Measurements from ENCODE around the gene SLC25A41. TPM values are rescaled to one million over a fixed set of nuclear protein-coding genes. Genes with fewer than 3 reads are reported as not detected.

Gene SLC25A41
- total and polyA plus RNA-seq, 9 of the 15 experiments (the other 6 are each of a cell fraction or from before 2014, with no cell fraction given): 0.08 to 4.2 (median 1.6) TPM

DNA sequence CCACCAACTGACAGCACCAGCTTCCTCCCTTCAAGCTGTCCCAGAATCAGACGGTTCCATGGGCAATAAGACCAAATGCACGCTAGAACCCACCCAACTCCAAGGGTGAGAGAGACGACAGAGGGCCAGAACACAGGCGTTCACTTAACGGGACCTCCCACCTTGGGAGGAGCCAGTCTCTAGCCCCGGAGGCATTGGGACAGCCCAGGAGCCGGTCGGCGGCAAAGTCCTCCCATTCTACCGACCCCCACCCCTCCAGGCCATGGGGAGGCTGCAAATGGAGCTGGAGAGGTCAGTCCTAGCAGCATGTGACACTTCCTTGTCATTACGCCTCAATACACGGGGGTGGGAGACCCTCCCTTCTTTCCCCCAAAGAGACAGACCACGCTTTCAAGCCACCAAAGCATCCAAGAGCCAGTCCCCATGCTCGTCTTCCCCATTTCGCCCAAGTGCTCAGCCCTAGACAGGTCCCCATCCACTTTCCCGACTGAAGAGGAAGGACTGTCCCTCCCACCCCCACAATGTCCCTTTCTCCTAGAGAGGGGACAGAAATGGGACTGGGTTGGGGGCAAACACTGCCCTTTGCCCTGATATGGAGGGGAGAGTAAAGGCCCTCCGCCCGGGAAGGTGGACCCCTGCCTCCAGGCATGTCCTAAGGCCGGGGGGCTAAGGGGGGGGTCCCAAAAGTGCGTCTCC is 9.9 kb downstream of the SLC25A41 start (continued):
- TF ChIP-seq NR1H2 (CRISPR knock-in tag; IDR thresholded peaks at IDR 0.05): no peak
- TF ChIP-seq EGR1 (conservative IDR thresholded peaks at IDR 0.05): peak; percentile 18
- peak; percentile 29; the same call in 1 of the 2 replicates for TF ChIP-seq ELF4 (CRISPR knock-in tag; IDR thresholded peaks at IDR 0.05)
- no peak for TF ChIP-seq CBX8 (IDR thresholded peaks at IDR 0.05; ENCODE audit: borderline replicate concordance, extremely low read depth, low read depth, low read length, poor library complexity, severe bottlenecking)
- TF ChIP-seq SIN3A (IDR thresholded peaks at IDR 0.05; ENCODE audit: borderline replicate concordance in 2 of 2, control insufficient read depth in 1 of 2, low read depth in 2 of 2, low read length in 2 of 2): peak in 1 of 2 experiments; percentile 16; a peak in 1 of 4 replicates
- TF ChIP-seq NCOA2 (IDR thresholded peaks at IDR 0.05; ENCODE audit: partially characterized antibody in 2 of 2): no peak
- TF ChIP-seq ZNF431 (CRISPR knock-in tag; IDR thresholded peaks at IDR 0.05): 0 out of 2 replicates have a peak, but pooled peaks have one; percentile 14
- peak; percentile 26; the same call in 1 of the 2 replicates for TF ChIP-seq POLR2A (conservative IDR thresholded peaks at IDR 0.05)
- TF ChIP-seq ZNF740 (CRISPR knock-in tag; IDR thresholded peaks at IDR 0.05): no peak
- peak in 1 of 2 experiments; percentile 47; a peak in 1 of 4 replicates for TF ChIP-seq ZNF740 (tag; IDR thresholded peaks at IDR 0.05)
- no peak for TF ChIP-seq ZBTB12 (CRISPR knock-in tag; IDR thresholded peaks at IDR 0.05)
- TF ChIP-seq DIDO1 (tag; IDR thresholded peaks at IDR 0.05; ENCODE audit: low read depth): no peak
- no peak for TF ChIP-seq PRDM10 (IDR thresholded peaks at IDR 0.05; ENCODE audit: partially characterized antibody)
- no peak for TF ChIP-seq KAT8 (IDR thresholded peaks at IDR 0.05; ENCODE audit: low read depth)
- TF ChIP-seq, protein P1, sequence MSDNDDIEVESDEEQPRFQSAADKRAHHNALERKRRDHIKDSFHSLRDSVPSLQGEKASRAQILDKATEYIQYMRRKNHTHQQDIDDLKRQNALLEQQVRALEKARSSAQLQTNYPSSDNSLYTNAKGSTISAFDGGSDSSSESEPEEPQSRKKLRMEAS (CRISPR knock-in tag; IDR thresholded peaks at IDR 0.05): peak; percentile 38; the same call in 1 of the 2 replicates
- TF ChIP-seq TAF1 (IDR thresholded peaks at IDR 0.05; ENCODE audit: control insufficient read depth, extremely low read depth, insufficient read depth, low read length, severe bottlenecking): peak; percentile 31
- TF ChIP-seq ZNF263 (CRISPR knock-in tag; IDR thresholded peaks at IDR 0.05; ENCODE audit: borderline replicate concordance): peak; percentile 40; the same call in 1 of the 2 replicates
- no peak for TF ChIP-seq ETV5 (CRISPR knock-in tag; IDR thresholded peaks at IDR 0.05; ENCODE audit: low read depth)
- TF ChIP-seq DDX20 (tag; IDR thresholded peaks at IDR 0.05; ENCODE audit: low read depth): no peak
- no peak for TF ChIP-seq SMAD4 (CRISPR knock-in tag; conservative IDR thresholded peaks at IDR 0.05)
- no peak for TF ChIP-seq GTF2E2 (tag; IDR thresholded peaks at IDR 0.05)
